Measurements from ENCODE around the gene PLXNA2.

DNA sequence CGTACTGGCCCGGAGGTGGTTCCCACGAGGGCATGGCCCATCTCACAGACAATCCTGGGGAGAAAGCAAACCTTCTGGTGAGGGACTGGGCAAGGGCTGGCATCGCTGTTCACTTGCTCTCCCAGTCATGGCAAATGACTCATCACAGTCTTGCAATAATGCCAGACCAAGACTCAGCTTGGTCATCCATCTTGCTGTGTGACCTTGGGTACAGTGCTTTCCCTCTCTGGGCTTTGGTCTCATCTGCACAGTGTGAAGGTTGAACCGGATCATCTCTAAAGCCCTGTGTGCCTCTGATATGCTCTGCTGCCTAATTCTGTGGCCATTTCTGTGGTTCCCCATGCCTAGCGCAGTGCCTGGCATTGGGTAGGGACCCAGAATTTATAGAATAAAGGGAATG, 189.7 kb downstream of the PLXNA2 start:
- TF ChIP-seq, protein P1, sequence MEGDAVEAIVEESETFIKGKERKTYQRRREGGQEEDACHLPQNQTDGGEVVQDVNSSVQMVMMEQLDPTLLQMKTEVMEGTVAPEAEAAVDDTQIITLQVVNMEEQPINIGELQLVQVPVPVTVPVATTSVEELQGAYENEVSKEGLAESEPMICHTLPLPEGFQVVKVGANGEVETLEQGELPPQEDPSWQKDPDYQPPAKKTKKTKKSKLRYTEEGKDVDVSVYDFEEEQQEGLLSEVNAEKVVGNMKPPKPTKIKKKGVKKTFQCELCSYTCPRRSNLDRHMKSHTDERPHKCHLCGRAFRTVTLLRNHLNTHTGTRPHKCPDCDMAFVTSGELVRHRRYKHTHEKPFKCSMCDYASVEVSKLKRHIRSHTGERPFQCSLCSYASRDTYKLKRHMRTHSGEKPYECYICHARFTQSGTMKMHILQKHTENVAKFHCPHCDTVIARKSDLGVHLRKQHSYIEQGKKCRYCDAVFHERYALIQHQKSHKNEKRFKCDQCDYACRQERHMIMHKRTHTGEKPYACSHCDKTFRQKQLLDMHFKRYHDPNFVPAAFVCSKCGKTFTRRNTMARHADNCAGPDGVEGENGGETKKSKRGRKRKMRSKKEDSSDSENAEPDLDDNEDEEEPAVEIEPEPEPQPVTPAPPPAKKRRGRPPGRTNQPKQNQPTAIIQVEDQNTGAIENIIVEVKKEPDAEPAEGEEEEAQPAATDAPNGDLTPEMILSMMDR (IDR thresholded peaks at IDR 0.05) = no peak
- no peak for TF ChIP-seq EZH2 (IDR thresholded peaks at IDR 0.05)
